CD4-positive, alpha-beta T cell treated with Interleukin-15 for 4 hours (primary cell): ENCODE results near the gene DNAI1.

Experiments
- DNase-seq: peaks from one replicate; pipeline ENCODE4 v3.0.0-alpha.2; 2020; ENCODE audit warnings: low spot score

Gene DNAI1

GRCh38 chr9:34558364-34558763 lies 99.8 kb downstream of the DNAI1 start:
- no peak for DNase-seq

DNA sequence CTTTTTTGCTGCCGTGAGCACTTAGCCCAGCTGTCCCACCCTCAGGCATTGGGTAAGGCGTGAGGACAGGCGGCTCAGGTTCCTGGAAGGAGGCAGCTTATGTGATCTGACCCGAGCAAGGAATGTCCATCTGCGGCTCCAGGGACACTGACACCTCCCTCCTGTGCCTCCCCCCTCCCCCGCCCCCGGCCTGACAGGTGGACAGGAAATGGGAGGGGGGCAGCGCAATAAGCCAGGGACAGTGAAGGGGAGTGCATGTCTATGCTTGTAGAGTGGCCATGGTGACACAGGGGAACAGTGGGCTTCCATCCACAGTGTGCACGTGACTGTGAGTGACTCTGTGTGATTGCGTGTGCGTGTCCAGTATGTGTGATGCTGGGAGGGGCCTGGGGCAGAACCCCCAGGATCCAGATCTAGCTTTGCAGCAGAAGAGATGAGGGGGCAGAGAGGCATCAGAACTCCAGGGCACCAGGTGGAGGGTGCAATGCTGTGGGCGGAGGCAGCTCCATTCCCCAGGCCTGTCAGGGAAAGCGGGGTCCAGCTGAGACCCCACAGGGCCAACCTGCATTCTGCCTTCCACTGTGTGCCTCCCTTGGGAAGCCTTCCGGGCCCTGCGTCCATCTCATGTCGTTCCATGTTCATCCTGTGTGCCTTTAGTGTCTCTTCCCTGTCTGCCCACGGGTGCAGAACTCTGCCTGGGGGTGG lies 100.5 kb downstream of the DNAI1 start:
- no peak for DNase-seq

DNA sequence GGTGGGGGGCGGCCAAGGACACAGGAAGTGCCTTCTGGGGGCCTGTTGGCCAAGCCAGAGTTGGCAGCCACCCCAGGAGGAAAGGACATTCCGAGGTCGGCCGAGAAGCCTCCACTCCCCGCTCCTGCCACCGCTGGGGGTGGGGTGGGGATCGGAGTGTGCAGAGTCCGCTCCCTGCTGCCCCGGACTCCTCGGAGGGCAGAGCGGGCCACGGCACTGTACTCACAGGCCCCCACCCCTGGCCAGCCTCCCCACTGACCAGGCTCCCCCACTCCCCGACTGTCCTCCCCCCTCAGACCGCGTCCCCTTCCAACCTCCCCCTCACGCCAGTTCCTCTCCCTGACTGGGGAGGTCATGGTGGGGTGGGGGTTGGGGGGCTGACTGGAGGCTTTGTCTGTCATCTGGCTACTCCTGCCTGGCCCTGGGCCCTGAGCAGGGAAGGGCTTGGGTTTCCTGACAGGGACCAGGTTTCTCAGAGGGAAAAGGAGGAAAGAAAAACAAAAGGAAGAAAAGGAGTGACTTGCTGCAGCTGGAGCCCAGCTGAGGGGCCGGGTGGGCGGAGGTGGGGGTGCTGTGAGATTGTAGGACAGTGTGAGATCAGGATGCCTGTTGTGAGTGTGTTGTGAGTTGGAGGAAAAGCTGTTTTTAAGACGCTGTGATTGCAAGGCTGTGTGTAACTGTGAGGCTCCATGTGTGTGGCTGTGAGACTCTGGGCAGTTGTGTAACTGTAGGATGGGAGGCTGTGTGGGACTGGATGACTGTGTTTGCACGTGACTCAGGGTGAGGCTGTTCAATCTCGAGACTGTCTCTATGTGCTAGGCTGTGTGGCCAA lies 101.2 kb downstream of the DNAI1 start:
- DNase-seq: no peak

- DNase-seq: no peak
Measured at GRCh38 chr9:34560599-34561214, 102.1 kb downstream of the DNAI1 start.

DNA sequence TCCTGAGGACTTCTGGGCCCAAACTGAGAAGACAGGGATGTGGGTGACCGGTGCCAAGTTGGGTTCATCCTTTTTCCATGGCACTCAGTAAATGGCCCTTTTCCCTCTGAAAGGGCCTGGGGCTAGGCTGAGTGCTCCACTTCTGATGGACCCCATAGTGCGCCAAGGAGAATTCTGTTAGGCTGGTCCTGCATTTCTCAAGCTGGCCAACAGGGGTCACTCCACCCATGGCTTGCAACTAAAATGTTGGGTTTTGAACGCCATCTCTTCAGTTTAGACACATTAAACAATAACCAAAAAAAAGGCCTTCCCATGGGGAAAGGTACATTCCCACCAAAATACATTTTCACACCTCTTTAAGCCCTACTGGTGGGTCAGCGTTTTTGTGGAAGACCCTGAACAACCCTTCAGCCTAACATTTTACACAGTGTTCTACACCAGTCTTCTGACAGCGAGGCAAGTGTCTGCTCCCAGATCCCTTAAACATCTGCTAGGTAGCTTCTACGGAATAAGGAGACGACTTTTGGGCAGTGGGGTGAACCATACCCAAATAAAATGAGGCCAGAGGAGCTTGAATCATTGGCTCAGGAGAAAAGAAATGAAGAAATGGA lies 103.6 kb downstream of the DNAI1 start:
- DNase-seq: no peak

GRCh38 chr9:34563262-34563661 lies 104.7 kb downstream of the DNAI1 start:
- no peak for DNase-seq

- no peak for DNase-seq
Measured at GRCh38 chr9:34564617-34565016, 106.0 kb downstream of the DNAI1 start.

DNA sequence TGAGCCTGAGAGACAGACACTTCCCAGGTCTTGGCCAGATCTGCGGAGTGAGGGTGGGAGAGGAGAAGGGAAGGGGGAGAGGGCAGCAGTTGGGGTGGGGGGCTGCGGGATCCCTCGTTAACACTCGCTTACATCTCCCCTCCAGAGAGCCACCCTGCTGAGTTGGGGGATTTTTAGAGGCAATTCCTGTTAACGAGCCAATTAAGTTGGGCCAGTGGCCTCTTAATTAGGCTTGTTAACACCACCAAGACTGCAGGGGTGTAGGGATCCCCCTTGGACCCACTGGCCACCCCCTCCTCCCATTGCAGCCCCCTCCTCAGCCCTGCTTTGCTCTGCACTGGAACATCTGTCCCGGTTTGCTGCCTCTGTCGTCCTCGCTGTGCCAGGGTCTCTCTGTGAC lies 107.3 kb downstream of the DNAI1 start:
- DNase-seq: no peak

GRCh38 chr9:34566322-34566721 lies 107.7 kb downstream of the DNAI1 start:
- DNase-seq: no peak

DNA sequence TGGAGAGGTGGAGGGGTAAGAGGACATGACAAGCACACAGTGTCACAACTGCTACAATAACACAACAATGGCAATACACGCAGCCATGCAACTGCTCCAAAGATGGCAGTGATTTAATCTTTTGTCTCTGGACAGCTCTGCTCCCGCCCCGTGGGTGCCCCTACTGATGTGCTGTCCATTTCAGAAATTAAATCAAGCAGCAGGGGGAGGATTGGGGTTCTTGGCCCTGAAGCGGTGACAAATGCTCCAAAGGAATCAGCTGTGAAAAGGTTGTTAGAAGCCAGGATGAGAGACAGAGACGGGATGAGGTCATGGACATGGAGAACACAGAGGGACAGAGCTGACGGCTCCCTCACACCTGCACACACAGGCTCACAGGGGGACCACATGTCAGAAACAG lies 108.4 kb downstream of the DNAI1 start:
- DNase-seq: no peak

- DNase-seq: no peak
Measured at GRCh38 chr9:34568133-34568532, 109.5 kb downstream of the DNAI1 start.

- no peak for DNase-seq
Measured at GRCh38 chr9:34568774-34569173, 110.2 kb downstream of the DNAI1 start.

DNA sequence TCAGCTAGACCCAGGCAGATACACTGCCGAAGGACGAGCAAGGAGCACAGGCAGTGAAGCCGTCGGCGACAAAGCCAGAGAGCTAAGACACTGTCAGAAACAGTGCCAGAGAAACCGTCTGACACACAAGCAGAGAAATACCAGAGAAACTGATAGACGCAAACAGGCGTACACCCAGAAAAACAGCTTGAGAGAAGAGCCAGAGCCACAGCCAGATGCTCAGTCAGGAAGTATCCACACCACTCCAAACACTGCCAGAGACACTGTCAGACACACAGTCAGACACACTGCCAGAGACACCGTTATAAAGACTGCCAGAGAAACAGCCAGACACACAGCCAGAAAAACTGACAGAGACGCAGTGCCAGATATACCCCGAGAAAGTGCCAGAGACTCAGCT lies 111.8 kb downstream of the DNAI1 start:
- no peak for DNase-seq
